NCI-H2107 treated with DMSO at 0.1 percent for 48 hours (cell line): ENCODE results near the gene FGL2.
"Not testable (repeated sequence)": the region's sequence is repeated elsewhere in the genome, so short reads cannot be mapped to it uniquely, and the experiment has no call there.

Experiments used
- DNase-seq: peaks from one replicate; lab custom pipeline; 2025; ENCODE audit not compliant: unreplicated experiment; lab: John Stamatoyannopoulos, UW

FGL2 gene

DNA sequence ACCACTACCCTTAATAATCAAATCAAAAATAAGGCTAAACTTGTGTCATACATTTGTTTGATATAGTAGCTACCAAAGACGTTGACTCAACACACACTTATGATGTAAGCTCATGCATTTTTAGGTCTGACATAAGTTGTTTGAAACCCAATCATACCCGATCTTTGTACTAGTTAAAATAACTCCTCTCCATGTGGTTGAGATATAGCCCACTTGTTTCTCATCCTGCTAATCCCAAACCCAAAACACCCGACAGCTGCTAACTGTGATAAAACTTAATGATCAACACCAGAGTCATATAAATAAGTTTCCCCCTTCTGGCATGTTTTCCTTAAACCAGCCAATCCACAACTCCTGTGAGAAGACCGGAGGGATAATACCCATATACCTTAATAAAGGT, 28.5 kb downstream of the FGL2 start:
- not testable (repeated sequence) for DNase-seq

DNA sequence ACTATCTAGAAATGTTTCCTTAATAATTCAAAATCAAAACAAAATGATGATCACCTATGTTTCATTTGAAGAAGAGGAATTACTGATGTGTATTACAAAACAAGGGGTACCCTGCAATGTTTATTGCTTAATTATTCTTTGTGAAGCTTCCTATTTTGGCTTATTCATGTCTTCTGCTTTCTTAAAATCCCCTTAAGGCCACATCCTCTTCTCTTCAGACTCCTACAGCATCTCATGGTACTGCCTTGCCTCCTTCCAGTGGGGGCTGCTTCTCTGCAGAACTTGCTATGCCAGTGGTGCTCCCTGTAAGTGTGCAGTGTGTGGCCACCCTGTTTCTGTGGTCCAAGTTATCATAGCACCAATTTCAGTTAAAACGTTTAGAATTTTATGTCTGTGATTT, 42.2 kb downstream of the FGL2 start:
- no peak for DNase-seq

DNA sequence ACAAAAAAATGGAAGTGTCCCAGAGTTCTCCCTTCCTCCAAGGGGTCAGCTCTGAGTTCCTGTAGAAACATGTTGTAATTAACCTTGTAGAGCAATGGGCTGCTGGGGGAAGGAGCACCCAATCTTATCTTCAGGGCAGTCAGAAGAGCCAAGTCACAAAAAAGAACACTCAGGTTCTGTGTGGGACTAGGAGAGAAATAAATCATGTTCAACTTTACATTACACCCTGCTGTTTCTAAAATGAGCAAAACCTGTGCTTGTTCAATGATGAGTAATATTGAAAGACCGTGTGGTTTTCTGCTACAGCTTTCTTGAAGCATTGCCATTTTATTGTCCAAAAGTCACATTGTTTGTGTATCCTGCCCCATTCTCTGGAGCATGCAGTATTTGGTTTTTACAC, 42.6 kb downstream of the FGL2 start:
- not testable (repeated sequence) for DNase-seq

GRCh38 chr7:77155601-77156377, 43.8 kb downstream of the FGL2 start:
- not testable (repeated sequence) for DNase-seq

GRCh38 chr7:77154917-77155464, 44.6 kb downstream of the FGL2 start:
- not testable (repeated sequence) for DNase-seq

- not testable (repeated sequence) for DNase-seq
Observed at GRCh38 chr7:77152232-77152631, 47.4 kb downstream of the FGL2 start.
